NAMALWA (cell line): ENCODE data around the gene ANXA2R.
A peak's percentile ranks its signal among the peaks of the same experiment; 100 is the strongest.
"Not testable (repeated sequence)": the region's sequence is repeated elsewhere in the genome, so short reads cannot be mapped to it uniquely, and the experiment has no call there.

ENCODE experiments used
- DNase-seq: peaks from one replicate; pipeline ENCODE4 v3.0.0-alpha.2; 2015; ENCODE audit warnings: low spot score

Gene ANXA2R

GRCh38 chr5:43060020-43060419 lies 19.9 kb upstream of the ANXA2R start:
- not testable (repeated sequence) for DNase-seq

- DNase-seq = not testable (repeated sequence)
Measured at GRCh38 chr5:43055098-43055497, 15.0 kb upstream of the ANXA2R start.

GRCh38 chr5:43051684-43052083 lies 11.6 kb upstream of the ANXA2R start:
- DNase-seq = no peak

- no peak for DNase-seq
Measured at GRCh38 chr5:43050384-43050783, 10.3 kb upstream of the ANXA2R start.

GRCh38 chr5:43049236-43049635 lies 9.1 kb upstream of the ANXA2R start:
- DNase-seq = no peak

GRCh38 chr5:43046474-43046873 lies 6.4 kb upstream of the ANXA2R start:
- DNase-seq = no peak

GRCh38 chr5:43045236-43045635 lies 5.1 kb upstream of the ANXA2R start:
- no peak for DNase-seq

GRCh38 chr5:43044181-43044914 lies 4.2 kb upstream of the ANXA2R start:
- DNase-seq = no peak

- no peak for DNase-seq
Measured at GRCh38 chr5:43043400-43043756, 3.3 kb upstream of the ANXA2R start.

GRCh38 chr5:43042626-43043399 lies 2.7 kb upstream of the ANXA2R start:
- DNase-seq = peak; percentile 85

GRCh38 chr5:43042176-43042625 lies 2.1 kb upstream of the ANXA2R start:
- DNase-seq = peak; percentile 96

GRCh38 chr5:43041669-43042175 lies 1.6 kb upstream of the ANXA2R start:
- peak; percentile 76 for DNase-seq

- DNase-seq = peak; percentile 72
Measured at GRCh38 chr5:43041110-43041668, 1.1 kb upstream of the ANXA2R start.

- peak; percentile 77 for DNase-seq
Measured at GRCh38 chr5:43039471-43040286, 440 bp downstream of the ANXA2R start.

- no peak for DNase-seq
Measured at GRCh38 chr5:43039152-43039470, 1.0 kb downstream of the ANXA2R start.

- no peak for DNase-seq
Measured at GRCh38 chr5:43038496-43038989, 1.6 kb downstream of the ANXA2R start.

GRCh38 chr5:43037636-43038495 lies 2.3 kb downstream of the ANXA2R start:
- peak; percentile 46 for DNase-seq

GRCh38 chr5:43036856-43037635 lies 3.1 kb downstream of the ANXA2R start:
- DNase-seq = no peak

GRCh38 chr5:43036409-43036808 lies 3.7 kb downstream of the ANXA2R start:
- DNase-seq = no peak

- no peak for DNase-seq
Measured at GRCh38 chr5:43034591-43034968, 5.5 kb downstream of the ANXA2R start.
